ENCODE measurements around the gene LIN28B.

LIN28B gene

DNA sequence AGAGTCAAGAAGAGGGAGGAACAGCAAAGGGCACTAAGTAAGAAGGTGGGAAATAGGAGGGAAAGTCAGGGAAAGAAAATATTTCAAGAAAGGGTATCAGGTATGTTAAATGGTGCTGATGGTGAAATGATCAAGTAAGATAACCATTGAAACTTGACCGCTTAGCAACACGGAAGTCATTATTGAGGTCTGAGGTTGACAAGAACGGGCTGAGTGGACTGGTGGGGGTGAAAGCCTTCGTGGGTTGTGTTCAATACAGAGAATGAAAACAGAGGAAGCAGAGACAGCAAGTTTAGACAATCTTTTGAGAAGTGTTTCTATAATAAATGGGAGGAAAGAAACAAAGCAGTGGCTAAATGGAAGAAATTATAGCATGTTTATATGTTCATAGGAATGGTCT, 72.0 kb downstream of the LIN28B start:
- no peak overlapping the region for H3K4me3 ChIP-seq (ENCODE audit: low read depth, low read length)
- in situ Hi-C loops (cut with HindIII; ENCODE audit: low sequenced_read_pairs): no loop called here
- TF ChIP-seq, protein P1, sequence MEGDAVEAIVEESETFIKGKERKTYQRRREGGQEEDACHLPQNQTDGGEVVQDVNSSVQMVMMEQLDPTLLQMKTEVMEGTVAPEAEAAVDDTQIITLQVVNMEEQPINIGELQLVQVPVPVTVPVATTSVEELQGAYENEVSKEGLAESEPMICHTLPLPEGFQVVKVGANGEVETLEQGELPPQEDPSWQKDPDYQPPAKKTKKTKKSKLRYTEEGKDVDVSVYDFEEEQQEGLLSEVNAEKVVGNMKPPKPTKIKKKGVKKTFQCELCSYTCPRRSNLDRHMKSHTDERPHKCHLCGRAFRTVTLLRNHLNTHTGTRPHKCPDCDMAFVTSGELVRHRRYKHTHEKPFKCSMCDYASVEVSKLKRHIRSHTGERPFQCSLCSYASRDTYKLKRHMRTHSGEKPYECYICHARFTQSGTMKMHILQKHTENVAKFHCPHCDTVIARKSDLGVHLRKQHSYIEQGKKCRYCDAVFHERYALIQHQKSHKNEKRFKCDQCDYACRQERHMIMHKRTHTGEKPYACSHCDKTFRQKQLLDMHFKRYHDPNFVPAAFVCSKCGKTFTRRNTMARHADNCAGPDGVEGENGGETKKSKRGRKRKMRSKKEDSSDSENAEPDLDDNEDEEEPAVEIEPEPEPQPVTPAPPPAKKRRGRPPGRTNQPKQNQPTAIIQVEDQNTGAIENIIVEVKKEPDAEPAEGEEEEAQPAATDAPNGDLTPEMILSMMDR (IDR thresholded peaks at IDR 0.05; ENCODE audit: low read depth, low read length): no peak
- DNase-seq (ENCODE audit: low read depth, low spot score): no peak

DNA sequence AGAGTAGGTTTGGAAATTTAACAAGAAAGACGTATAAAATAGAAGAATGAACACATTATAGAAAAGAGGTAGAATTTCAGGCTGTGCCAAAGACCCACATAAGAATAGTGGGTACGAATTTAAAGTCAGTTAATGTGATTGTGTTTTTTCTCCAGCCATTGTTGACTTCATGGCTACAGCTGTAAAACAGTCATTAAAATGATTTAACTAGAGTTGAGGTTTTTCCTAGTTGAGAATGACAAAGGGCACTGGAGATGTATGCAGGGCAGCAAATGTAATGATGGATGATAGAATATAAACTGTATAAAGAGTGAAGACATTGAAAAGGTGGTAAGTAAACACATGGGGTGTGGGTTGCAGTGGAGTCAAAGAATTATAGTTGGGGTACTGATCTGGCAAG, 72.7 kb downstream of the LIN28B start:
- TF ChIP-seq, protein P1 (IDR thresholded peaks at IDR 0.05; ENCODE audit: low read depth, low read length): no peak
- in situ Hi-C loops (cut with HindIII; ENCODE audit: low sequenced_read_pairs): no loop called here
- H3K4me3 ChIP-seq (ENCODE audit: low read depth, low read length): no peak overlapping the region
- DNase-seq (ENCODE audit: low read depth, low spot score): no peak

DNA sequence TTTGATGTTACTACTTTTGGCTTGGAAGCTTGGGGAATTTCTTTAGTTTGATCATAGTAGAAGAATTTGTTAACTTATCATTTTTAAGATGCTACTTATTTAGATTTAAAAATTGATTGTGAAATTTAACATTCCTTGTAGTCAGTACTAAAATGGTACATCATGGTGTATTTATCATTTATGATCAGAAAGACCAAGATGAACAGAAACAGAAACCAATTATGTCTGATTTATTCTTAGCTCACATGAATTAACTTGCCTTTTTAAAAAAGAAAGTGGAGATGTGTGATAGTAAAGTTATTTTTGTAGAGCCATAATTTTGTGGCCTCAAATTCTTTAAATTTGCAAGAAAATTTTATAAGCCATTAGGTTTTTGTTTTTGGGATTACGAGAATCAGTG, 77.6 kb downstream of the LIN28B start:
- TF ChIP-seq, protein P1 (IDR thresholded peaks at IDR 0.05; ENCODE audit: low read depth, low read length): no peak
- in situ Hi-C loops (cut with HindIII; ENCODE audit: low sequenced_read_pairs): no loop called here
- H3K4me3 ChIP-seq (ENCODE audit: low read depth, low read length): no peak overlapping the region
- no peak for DNase-seq (ENCODE audit: low read depth, low spot score)

DNA sequence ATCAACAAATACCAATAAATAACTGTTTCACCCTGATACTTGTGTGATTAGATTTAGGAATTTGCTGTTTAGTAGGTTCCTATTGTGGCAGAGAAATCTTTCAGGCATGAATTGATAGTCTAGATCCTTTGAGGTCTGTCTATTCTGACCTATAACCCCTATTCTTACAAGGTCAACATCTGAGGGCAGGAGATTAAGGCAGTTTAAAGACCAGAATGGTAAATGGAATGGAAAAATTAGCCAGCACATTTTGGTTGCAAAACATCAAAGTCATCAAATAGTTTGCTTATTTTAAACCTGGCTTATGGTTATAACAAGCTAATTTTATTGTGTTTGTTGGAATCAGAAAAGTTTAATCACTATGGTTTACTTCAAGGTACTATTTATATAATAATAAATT, 78.4 kb downstream of the LIN28B start:
- TF ChIP-seq, protein P1 (IDR thresholded peaks at IDR 0.05; ENCODE audit: low read depth, low read length): no peak
- DNase-seq (ENCODE audit: low read depth, low spot score): no peak
- H3K4me3 ChIP-seq (ENCODE audit: low read depth, low read length): no peak overlapping the region
- in situ Hi-C loops (cut with HindIII; ENCODE audit: low sequenced_read_pairs): no loop called here

DNA sequence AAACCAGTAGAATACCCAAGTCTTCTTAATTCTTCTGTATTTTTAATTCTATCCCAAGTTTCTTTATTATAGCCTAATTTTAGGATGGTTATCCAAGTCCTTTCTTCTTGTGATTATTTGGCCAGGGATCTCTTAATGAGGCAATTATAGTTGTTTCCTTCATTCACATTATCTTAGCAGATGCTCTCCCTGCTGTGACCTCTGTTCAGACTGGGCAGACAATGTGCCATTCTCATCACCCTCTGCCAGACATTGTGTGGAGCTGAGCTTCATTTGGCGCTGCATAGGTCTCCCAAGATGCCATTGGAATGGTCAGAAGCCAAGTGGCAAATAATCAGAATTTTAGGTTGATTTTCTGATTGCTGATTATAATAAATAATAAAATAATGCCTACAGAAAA, 79.4 kb downstream of the LIN28B start:
- in situ Hi-C loops (cut with HindIII; ENCODE audit: low sequenced_read_pairs): no loop called here
- TF ChIP-seq, protein P1 (IDR thresholded peaks at IDR 0.05; ENCODE audit: low read depth, low read length): no peak
- no peak overlapping the region for H3K4me3 ChIP-seq (ENCODE audit: low read depth, low read length)
- no peak for DNase-seq (ENCODE audit: low read depth, low spot score)

DNA sequence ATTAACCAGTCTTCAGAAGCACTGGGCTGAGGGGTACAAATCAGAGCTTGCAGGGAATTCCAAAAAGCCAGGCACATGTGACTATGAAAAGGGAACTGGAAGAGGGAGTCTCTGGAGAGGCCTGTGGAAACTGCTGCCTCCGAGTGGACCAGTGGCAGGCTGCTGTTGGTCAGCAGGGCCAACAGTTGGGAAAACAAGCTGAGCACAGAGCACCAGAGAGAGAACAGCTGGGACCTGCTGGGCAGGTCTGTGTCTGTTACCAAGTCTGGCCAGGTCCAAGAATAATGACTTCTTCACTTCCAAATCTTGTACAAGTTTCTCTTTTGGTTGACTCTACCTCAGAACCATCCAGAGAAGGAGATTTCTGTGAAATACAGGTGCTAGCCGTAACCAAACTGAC, 81.4 kb downstream of the LIN28B start:
- TF ChIP-seq, protein P1 (IDR thresholded peaks at IDR 0.05; ENCODE audit: low read depth, low read length): no peak
- in situ Hi-C loops (cut with HindIII; ENCODE audit: low sequenced_read_pairs): no loop called here
- DNase-seq (ENCODE audit: low read depth, low spot score): no peak

DNA sequence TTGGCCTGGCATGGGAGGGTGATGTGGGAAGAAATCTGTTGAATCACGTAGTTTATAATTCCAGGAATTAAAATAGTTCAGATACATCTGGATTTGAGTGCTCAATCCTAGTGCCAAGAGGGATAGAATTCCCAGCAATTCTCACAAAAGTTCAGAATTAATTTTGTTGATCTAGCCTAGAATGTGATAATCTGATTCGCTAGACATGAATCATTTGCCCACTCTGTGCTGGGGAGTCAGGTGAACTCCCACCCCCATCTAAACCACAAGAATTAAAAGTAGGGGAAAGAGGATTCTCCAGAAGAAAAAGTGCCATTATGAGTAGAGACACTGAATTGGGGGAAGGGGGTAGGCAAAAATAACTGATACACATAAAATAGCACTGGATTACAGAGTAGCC, 85.0 kb downstream of the LIN28B start:
- in situ Hi-C loops (cut with HindIII; ENCODE audit: low sequenced_read_pairs): no loop called here
- no peak overlapping the region for H3K4me3 ChIP-seq (ENCODE audit: low read depth, low read length)
- peak; percentile 6 for DNase-seq (ENCODE audit: low read depth, low spot score)
- TF ChIP-seq, protein P1 (IDR thresholded peaks at IDR 0.05; ENCODE audit: low read depth, low read length): no peak

More for the DNA sequence above, 81.4 kb downstream of the LIN28B start:
- no peak overlapping the region for H3K4me3 ChIP-seq (ENCODE audit: low read depth, low read length)

Measured in astrocyte of the spinal cord (primary cell).